Hepatocyte (in vitro differentiated cells): ENCODE data around the gene GRIK2. TPM values are rescaled to one million over a fixed set of nuclear protein-coding genes. Genes with fewer than 3 reads are reported as not detected.

Experiments
- DNase-seq: peaks from one replicate; pipeline ENCODE4 v3.0.0-alpha.2; 2016; ENCODE audit warnings: low spot score
- H2AFZ ChIP-seq: fragments of 200-600 bp; sonication (generic); 2 replicates; pipeline ENCODE4 v1.6.0; 2016; ENCODE audit warnings: antibody characterized with exemption, mild to moderate bottlenecking
- H3K27ac ChIP-seq: fragments of 200-600 bp; sonication (generic); 2 replicates; pipeline ENCODE4 v1.5.1; 2016; ENCODE audit warnings: mild to moderate bottlenecking
- H3K27me3 ChIP-seq: fragments of 200-600 bp; sonication (generic); 2 replicates; pipeline ENCODE4 v1.6.1; 2016
- H3K36me3 ChIP-seq: fragments of 200-600 bp; sonication (generic); replicated peaks from 2 replicates; pipeline ENCODE4 v1.5.1; 2016; ENCODE audit warnings: low read depth; ENCODE audit not compliant: insufficient read depth
- H3K4me1 ChIP-seq: fragments of 200-600 bp; sonication (generic); 2 replicates; pipeline ENCODE4 v1.5.1; 2016; ENCODE audit warnings: mild to moderate bottlenecking, moderate library complexity; ENCODE audit not compliant: insufficient read depth
- H3K4me2 ChIP-seq: fragments of 200-600 bp; sonication (generic); 2 replicates; pipeline ENCODE4 v1.6.0; 2016
- H3K4me3 ChIP-seq: fragments of 200-600 bp; sonication (generic); 2 replicates; pipeline ENCODE4 v1.5.1; 2016; ENCODE audit warnings: mild to moderate bottlenecking
- H3K79me2 ChIP-seq: fragments of 200-600 bp; sonication (generic); 2 replicates; pipeline ENCODE4 v1.6.0; 2017; ENCODE audit warnings: mild to moderate bottlenecking
- H3K9me2 ChIP-seq: fragments of 200-600 bp; sonication (generic); replicated peaks from 2 replicates; pipeline ENCODE4 v1.6.0; 2017; ENCODE audit warnings: mild to moderate bottlenecking; ENCODE audit not compliant: insufficient read depth
- H3K9me3 ChIP-seq: fragments of 200-600 bp; sonication (generic); 2 replicates; pipeline ENCODE4 v1.5.1; 2016; ENCODE audit warnings: low read depth, mild to moderate bottlenecking
- H4K20me1 ChIP-seq: fragments of 200-600 bp; sonication (generic); 2 replicates; pipeline ENCODE4 v1.6.0; 2016; ENCODE audit warnings: mild to moderate bottlenecking; ENCODE audit not compliant: insufficient read depth, poor library complexity, severe bottlenecking
- EZH2 ChIP-seq: fragments of 200-600 bp; sonication (generic); IDR thresholded peaks from 2 replicates; pipeline ENCODE4 v1.6.1; 2016; ENCODE audit warnings: antibody characterized with exemption, mild to moderate bottlenecking, borderline replicate concordance
- EZH2phosphoT487 ChIP-seq: fragments of 200-600 bp; sonication (generic); IDR thresholded peaks from one replicate; pipeline ENCODE4 v1.6.1; 2018; ENCODE audit warnings: antibody characterized with exemption, mild to moderate bottlenecking, low read depth, moderate library complexity; ENCODE audit not compliant: unreplicated experiment, severe bottlenecking
- WGBS: methylation state at CpG from one replicate; pipeline ENCODE4 v1.1.6; 2016; ENCODE audit warnings: low lambda C conversion rate; ENCODE audit errors: missing lambda C conversion rate; 5-methylcytosine and 5-hydroxymethylcytosine counted together
- polyA plus RNA-seq: library from polyadenylated mRNA; unstranded; fragments of >200 nt; fragmentation: Nextera tagmentation; extraction: Ambion mirVana; gene quantifications from 2 replicates; pipeline ENCODE4 v1.2.1, GENCODE V29; 2016
- total RNA-seq: library from RNA; depleted of rRNA; stranded (reverse); fragments of >200 nt; gene quantifications from 2 replicates; pipeline ENCODE4 v1.2.3, GENCODE V29; 2014
- TF ChIP-seq, protein P1 (sequence below): fragments of 200-600 bp; sonication (generic); IDR thresholded peaks from 2 replicates; pipeline ENCODE4 v1.5.1; 2016; ENCODE audit warnings: antibody characterized with exemption, mild to moderate bottlenecking; ENCODE audit not compliant: poor library complexity

Gene GRIK2
- total and polyA plus RNA-seq, 2 experiments from 2014 or later = 5.8 to 6.2 TPM

DNA sequence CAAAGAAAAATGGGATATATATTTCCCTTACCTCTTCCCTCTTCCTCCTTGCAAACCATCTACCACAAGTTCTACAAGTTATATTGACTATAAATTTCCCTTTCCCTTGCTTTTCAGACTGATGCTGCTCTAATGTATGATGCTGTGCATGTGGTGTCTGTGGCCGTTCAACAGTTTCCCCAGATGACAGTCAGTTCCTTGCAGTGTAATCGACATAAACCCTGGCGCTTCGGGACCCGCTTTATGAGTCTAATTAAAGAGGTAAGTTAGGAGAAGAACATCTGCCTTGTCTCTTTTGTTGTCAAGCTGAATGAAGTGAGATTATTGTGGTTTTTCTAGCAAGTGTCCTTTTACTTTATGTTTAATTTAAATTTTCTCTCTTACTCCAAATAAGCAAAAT is 406.0 kb downstream of the GRIK2 start:
- Histone ChIP-seq H3K4me2 (no peak overlapping the region), H2AFZ (no peak overlapping the region), H4K20me1 (no peaks in the 10 kb centered on the region), H3K9me3 (no peaks in the 10 kb centered on the region), H3K27me3 (no peaks in the 10 kb centered on the region), H3K4me1 (no peaks in the 10 kb centered on the region), H3K4me3 (no peak overlapping the region), H3K9me2 (no peaks in the 10 kb centered on the region), H3K79me2 (no peaks in the 10 kb centered on the region), H3K36me3 (no peaks in the 10 kb centered on the region), H3K27ac (no peak overlapping the region)
- TF ChIP-seq EZH2phosphoT487 (no peak), EZH2 (no peak)
- TF ChIP-seq, protein P1, sequence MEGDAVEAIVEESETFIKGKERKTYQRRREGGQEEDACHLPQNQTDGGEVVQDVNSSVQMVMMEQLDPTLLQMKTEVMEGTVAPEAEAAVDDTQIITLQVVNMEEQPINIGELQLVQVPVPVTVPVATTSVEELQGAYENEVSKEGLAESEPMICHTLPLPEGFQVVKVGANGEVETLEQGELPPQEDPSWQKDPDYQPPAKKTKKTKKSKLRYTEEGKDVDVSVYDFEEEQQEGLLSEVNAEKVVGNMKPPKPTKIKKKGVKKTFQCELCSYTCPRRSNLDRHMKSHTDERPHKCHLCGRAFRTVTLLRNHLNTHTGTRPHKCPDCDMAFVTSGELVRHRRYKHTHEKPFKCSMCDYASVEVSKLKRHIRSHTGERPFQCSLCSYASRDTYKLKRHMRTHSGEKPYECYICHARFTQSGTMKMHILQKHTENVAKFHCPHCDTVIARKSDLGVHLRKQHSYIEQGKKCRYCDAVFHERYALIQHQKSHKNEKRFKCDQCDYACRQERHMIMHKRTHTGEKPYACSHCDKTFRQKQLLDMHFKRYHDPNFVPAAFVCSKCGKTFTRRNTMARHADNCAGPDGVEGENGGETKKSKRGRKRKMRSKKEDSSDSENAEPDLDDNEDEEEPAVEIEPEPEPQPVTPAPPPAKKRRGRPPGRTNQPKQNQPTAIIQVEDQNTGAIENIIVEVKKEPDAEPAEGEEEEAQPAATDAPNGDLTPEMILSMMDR = no peak
- no peak for DNase-seq
- 70% methylated on average over 5 of the region's 5 CpGs for WGBS

DNA sequence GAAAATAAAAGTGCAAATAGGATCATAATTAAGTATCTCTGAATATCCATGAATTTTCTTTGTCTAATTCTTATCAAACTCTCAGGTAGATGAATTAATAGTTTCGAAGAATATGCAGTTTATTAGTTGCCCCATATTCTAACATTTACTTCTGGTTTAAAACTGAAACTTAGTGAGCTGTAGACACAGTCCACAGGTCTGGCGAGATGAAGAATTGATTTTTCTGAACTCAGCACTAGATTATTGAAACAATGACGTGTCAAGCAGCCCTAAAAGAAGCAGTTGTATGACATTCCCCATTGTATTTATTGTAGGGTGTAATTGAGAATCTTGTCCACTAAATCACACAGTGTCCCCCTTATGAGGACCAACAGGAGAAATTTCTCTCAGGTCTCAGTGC is 407.1 kb downstream of the GRIK2 start:
- no peaks in the 10 kb centered on the region for H3K27me3 ChIP-seq
- H2AFZ ChIP-seq = no peak overlapping the region
- no peaks in the 10 kb centered on the region for H3K9me3 ChIP-seq
- H3K9me2 ChIP-seq = no peaks in the 10 kb centered on the region
- 80% methylated on average over 3 of the region's 3 CpGs for WGBS
- no peaks in the 10 kb centered on the region for H3K4me1 ChIP-seq
- no peak overlapping the region for H3K27ac ChIP-seq
- no peaks in the 10 kb centered on the region for H3K36me3 ChIP-seq
- H3K79me2 ChIP-seq = no peaks in the 10 kb centered on the region
- DNase-seq = no peak
- H3K4me3 ChIP-seq = no peak overlapping the region
- no peak overlapping the region for H3K4me2 ChIP-seq
- no peaks in the 10 kb centered on the region for H4K20me1 ChIP-seq
- TF ChIP-seq, protein P1 = no peak
- TF ChIP-seq EZH2phosphoT487 (no peak), EZH2 (no peak)

DNA sequence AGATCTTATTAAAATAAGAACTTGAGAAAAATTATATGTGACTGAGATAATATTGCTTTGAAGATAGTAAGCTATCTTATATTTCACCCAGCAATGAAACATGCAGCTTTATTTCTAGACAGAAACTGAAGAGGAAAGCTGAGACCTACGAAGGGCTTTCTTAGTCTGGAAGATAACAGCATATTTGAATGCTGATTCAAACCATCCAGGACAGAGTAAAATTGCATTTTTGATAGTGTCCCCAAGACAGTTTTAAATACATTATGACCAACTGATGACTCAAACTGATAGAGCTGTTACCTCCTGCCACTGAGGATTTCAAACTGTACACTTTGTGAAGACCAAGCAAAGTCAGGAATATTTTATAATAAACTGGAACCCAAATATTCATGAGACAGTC is 409.6 kb downstream of the GRIK2 start:
- Histone ChIP-seq H3K4me3 (no peak overlapping the region), H3K9me3 (no peaks in the 10 kb centered on the region), H3K36me3 (no peaks in the 10 kb centered on the region), H3K9me2 (no peaks in the 10 kb centered on the region), H3K79me2 (no peaks in the 10 kb centered on the region), H4K20me1 (no peaks in the 10 kb centered on the region), H3K27ac (no peak overlapping the region), H3K4me2 (no peak overlapping the region), H2AFZ (no peak overlapping the region), H3K4me1 (no peaks in the 10 kb centered on the region), H3K27me3 (no peaks in the 10 kb centered on the region)
- 79% methylated on average over 1 of the region's 1 CpG for WGBS
- no peak for DNase-seq
- TF ChIP-seq EZH2phosphoT487 (no peak), EZH2 (no peak)
- TF ChIP-seq, protein P1 = no peak

DNA sequence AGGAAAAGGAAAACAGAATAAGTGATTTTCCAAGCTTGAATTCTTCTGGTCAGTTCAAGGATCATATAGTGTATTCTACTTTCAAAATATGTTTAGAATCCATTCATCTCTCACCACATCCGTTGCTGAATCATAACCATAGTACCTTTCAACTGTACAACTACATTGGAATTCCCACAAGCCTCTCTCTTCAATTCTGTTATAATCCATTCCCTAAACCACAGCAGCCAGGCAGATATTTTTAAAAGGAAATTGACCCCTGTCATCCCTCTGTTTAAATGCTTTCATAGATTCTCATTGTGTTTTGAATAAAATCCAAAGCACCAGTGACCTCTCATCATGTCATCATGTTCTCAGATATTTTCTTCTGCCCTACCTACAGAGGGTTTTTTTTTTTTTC is 412.7 kb downstream of the GRIK2 start:
- no peak overlapping the region for H3K4me2 ChIP-seq

More for the DNA sequence above, 412.7 kb downstream of the GRIK2 start:
- Histone ChIP-seq H3K9me2 (no peaks in the 10 kb centered on the region), H3K27me3 (no peaks in the 10 kb centered on the region), H4K20me1 (no peaks in the 10 kb centered on the region), H3K4me3 (no peak overlapping the region), H3K4me1 (no peaks in the 10 kb centered on the region), H3K9me3 (no peaks in the 10 kb centered on the region), H3K36me3 (no peaks in the 10 kb centered on the region), H3K79me2 (no peaks in the 10 kb centered on the region), H2AFZ (no peak overlapping the region), H3K27ac (no peak overlapping the region)
- 95% methylated on average over 1 of the region's 1 CpG for WGBS
- DNase-seq = no peak
- TF ChIP-seq, protein P1 = no peak
- TF ChIP-seq EZH2phosphoT487 = no peak
- TF ChIP-seq EZH2 = no peak
